SU-DHL-6 (cell line): Measurements from ENCODE around the gene MT1X.

Source experiments
- CTCF ChIP-seq: fragments of 200-600 bp; sonication (generic); IDR thresholded peaks from one replicate; pipeline ENCODE4 v1.5.1; 2017; ENCODE audit warnings: antibody characterized with exemption, mild to moderate bottlenecking, low read length, moderate library complexity; ENCODE audit not compliant: insufficient read depth, poor library complexity, severe bottlenecking
- EZH2phosphoT487 ChIP-seq: fragments of 200-600 bp; sonication (generic), shearing (Covaris generic); conservative IDR thresholded peaks from 2 replicates; pipeline ENCODE4 v1.6.1; 2018; ENCODE audit warnings: mild to moderate bottlenecking, antibody characterized with exemption, low read length, moderate library complexity, mixed read lengths

- TF ChIP-seq CTCF (no peak), EZH2phosphoT487 (no peak)
Observed at GRCh38 chr16:56691885-56692284, 9.6 kb downstream of the MT1X start.
